GM18526 (cell line): ENCODE measurements around the gene PROSER1.

Experiments used
- POLR2A ChIP-seq: IDR thresholded peaks from 3 replicates; pipeline ENCODE4 v1.6.1; 2011; ENCODE audit not compliant: insufficient read length; ENCODE audit errors: extremely low read depth

PROSER1 gene

GRCh38 chr13:39035204-39035603, 2.7 kb downstream of the PROSER1 start:
- no peak for TF ChIP-seq POLR2A

- TF ChIP-seq POLR2A = no peak
These were observed 3.8 kb downstream of the PROSER1 start for GRCh38 chr13:39034085-39034484.

GRCh38 chr13:39032150-39032549, 5.7 kb downstream of the PROSER1 start:
- no peak for TF ChIP-seq POLR2A

GRCh38 chr13:39025433-39025839, 12.5 kb downstream of the PROSER1 start:
- TF ChIP-seq POLR2A = no peak

- TF ChIP-seq POLR2A = no peak
These were observed 14.1 kb downstream of the PROSER1 start for GRCh38 chr13:39023761-39024160.

- TF ChIP-seq POLR2A = no peak
These were observed 14.6 kb downstream of the PROSER1 start for GRCh38 chr13:39023316-39023715.

- no peak for TF ChIP-seq POLR2A
These were observed 16.9 kb downstream of the PROSER1 start for GRCh38 chr13:39020853-39021462.

GRCh38 chr13:39016787-39017186, 21.1 kb downstream of the PROSER1 start:
- no peak for TF ChIP-seq POLR2A

- no peak for TF ChIP-seq POLR2A
These were observed 21.8 kb downstream of the PROSER1 start for GRCh38 chr13:39016087-39016486.

- TF ChIP-seq POLR2A = no peak
These were observed 24.4 kb downstream of the PROSER1 start for GRCh38 chr13:39013462-39013861.

- TF ChIP-seq POLR2A = no peak
These were observed 25.3 kb downstream of the PROSER1 start for GRCh38 chr13:39012608-39013007.

GRCh38 chr13:38998739-38999138, 39.1 kb downstream of the PROSER1 start:
- no peak for TF ChIP-seq POLR2A

GRCh38 chr13:38993381-38993780, 44.5 kb downstream of the PROSER1 start:
- TF ChIP-seq POLR2A = no peak

- TF ChIP-seq POLR2A = no peak
These were observed 47.2 kb downstream of the PROSER1 start, which contains the start of gene STOML3 for GRCh38 chr13:38990693-38991092. TSS of gene STOML3 (minus strand) at chr13:38990831. CDS start at chr13:38990721, 110 bp downstream.

GRCh38 chr13:38981096-38981495, 56.8 kb downstream of the PROSER1 start:
- TF ChIP-seq POLR2A = no peak

- no peak for TF ChIP-seq POLR2A
These were observed 57.2 kb downstream of the PROSER1 start for GRCh38 chr13:38980750-38981078.
